Neural cell (in vitro differentiated cells): Measurements from ENCODE around the gene ESYT2.

Source experiments
- EP300 ChIP-seq: fragments of 450-650 bp; conservative IDR thresholded peaks from 2 replicates; pipeline ENCODE4 v1.6.1; 2014; ENCODE audit warnings: antibody characterized with exemption, mild to moderate bottlenecking, moderate library complexity; ENCODE audit not compliant: poor library complexity, severe bottlenecking
- EZH2 ChIP-seq: fragments of 200-600, 300-800 bp; shearing (Covaris generic), sonication (generic); IDR thresholded peaks from 2 replicates; pipeline ENCODE4 v1.6.1; 2014; ENCODE audit warnings: antibody characterized with exemption, low read length, borderline replicate concordance, mild to moderate bottlenecking; ENCODE audit not compliant: insufficient read depth, poor library complexity, severe bottlenecking
- SMC3 ChIP-seq: fragments of 450-650 bp; conservative IDR thresholded peaks from 2 replicates; pipeline ENCODE4 v1.6.1; 2014; ENCODE audit warnings: antibody characterized with exemption, mild to moderate bottlenecking, moderate library complexity; ENCODE audit not compliant: poor library complexity
- TAF1 ChIP-seq: IDR thresholded peaks from 2 replicates; pipeline ENCODE4 v1.6.1; 2012; ENCODE audit warnings: low read depth
- TF ChIP-seq, protein P1 (sequence below): fragments of 450-650 bp; IDR thresholded peaks from 2 replicates; pipeline ENCODE4 v1.5.1; 2014; ENCODE audit warnings: antibody characterized with exemption, mild to moderate bottlenecking, moderate library complexity; ENCODE audit not compliant: poor library complexity, severe bottlenecking
- TF ChIP-seq, protein P2 (sequence below): IDR thresholded peaks from 2 replicates; pipeline ENCODE4 v1.6.1; 2012; ENCODE audit warnings: borderline replicate concordance

DNA sequence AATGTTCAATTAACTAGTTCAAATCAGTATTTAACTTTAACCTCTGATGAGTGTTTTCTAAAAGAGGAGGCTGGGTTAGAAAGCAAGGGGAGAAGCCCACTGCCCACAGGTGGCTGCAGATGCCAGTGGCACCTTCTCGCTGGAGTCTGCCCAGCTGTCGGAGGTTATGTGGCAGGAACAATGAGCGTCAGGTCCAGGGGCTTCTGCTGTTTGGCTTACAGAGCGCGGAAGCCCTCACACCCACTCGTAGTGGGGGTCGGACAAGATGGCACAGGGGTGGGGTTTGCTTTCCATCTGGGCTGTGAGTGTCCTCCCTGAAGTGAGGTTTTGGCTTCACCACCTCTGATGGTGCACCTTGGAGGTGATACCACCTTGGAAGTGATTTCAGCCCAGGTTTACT lies 35.5 kb upstream of the ESYT2 start:
- TF ChIP-seq, protein P1, sequence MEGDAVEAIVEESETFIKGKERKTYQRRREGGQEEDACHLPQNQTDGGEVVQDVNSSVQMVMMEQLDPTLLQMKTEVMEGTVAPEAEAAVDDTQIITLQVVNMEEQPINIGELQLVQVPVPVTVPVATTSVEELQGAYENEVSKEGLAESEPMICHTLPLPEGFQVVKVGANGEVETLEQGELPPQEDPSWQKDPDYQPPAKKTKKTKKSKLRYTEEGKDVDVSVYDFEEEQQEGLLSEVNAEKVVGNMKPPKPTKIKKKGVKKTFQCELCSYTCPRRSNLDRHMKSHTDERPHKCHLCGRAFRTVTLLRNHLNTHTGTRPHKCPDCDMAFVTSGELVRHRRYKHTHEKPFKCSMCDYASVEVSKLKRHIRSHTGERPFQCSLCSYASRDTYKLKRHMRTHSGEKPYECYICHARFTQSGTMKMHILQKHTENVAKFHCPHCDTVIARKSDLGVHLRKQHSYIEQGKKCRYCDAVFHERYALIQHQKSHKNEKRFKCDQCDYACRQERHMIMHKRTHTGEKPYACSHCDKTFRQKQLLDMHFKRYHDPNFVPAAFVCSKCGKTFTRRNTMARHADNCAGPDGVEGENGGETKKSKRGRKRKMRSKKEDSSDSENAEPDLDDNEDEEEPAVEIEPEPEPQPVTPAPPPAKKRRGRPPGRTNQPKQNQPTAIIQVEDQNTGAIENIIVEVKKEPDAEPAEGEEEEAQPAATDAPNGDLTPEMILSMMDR = no peak
- TF ChIP-seq EP300 (no peak), SMC3 (no peak), EZH2 (no peak), TAF1 (no peak)
- TF ChIP-seq, protein P2, sequence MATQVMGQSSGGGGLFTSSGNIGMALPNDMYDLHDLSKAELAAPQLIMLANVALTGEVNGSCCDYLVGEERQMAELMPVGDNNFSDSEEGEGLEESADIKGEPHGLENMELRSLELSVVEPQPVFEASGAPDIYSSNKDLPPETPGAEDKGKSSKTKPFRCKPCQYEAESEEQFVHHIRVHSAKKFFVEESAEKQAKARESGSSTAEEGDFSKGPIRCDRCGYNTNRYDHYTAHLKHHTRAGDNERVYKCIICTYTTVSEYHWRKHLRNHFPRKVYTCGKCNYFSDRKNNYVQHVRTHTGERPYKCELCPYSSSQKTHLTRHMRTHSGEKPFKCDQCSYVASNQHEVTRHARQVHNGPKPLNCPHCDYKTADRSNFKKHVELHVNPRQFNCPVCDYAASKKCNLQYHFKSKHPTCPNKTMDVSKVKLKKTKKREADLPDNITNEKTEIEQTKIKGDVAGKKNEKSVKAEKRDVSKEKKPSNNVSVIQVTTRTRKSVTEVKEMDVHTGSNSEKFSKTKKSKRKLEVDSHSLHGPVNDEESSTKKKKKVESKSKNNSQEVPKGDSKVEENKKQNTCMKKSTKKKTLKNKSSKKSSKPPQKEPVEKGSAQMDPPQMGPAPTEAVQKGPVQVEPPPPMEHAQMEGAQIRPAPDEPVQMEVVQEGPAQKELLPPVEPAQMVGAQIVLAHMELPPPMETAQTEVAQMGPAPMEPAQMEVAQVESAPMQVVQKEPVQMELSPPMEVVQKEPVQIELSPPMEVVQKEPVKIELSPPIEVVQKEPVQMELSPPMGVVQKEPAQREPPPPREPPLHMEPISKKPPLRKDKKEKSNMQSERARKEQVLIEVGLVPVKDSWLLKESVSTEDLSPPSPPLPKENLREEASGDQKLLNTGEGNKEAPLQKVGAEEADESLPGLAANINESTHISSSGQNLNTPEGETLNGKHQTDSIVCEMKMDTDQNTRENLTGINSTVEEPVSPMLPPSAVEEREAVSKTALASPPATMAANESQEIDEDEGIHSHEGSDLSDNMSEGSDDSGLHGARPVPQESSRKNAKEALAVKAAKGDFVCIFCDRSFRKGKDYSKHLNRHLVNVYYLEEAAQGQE = no peak
